ENCODE results near the gene TFAM.

TFAM gene

GRCh38 chr10:58393317-58393716 lies 8.1 kb downstream of the TFAM start:
- H3K27ac ChIP-seq = no peak overlapping the region
- no peak for TF ChIP-seq CTCF (IDR thresholded peaks at IDR 0.05)

- TF ChIP-seq ZFX (IDR thresholded peaks at IDR 0.05; ENCODE audit: borderline replicate concordance) = no peak
- TF ChIP-seq CTCF (IDR thresholded peaks at IDR 0.05) = no peak
- no peak overlapping the region for H3K27ac ChIP-seq
Observed at GRCh38 chr10:58394471-58394870, 9.3 kb downstream of the TFAM start.

- TF ChIP-seq CTCF (IDR thresholded peaks at IDR 0.05) = no peak
- no peak overlapping the region for H3K27ac ChIP-seq
Observed at GRCh38 chr10:58396057-58396456, 10.8 kb downstream of the TFAM start.

GRCh38 chr10:58397830-58398229 lies 12.6 kb downstream of the TFAM start:
- no peak overlapping the region for H3K27ac ChIP-seq
- TF ChIP-seq CTCF (IDR thresholded peaks at IDR 0.05) (no peak), ZFX (IDR thresholded peaks at IDR 0.05; ENCODE audit: borderline replicate concordance) (no peak)

GRCh38 chr10:58399410-58399809 lies 14.2 kb downstream of the TFAM start:
- no peak for TF ChIP-seq CTCF (IDR thresholded peaks at IDR 0.05)
- TF ChIP-seq ZFX (IDR thresholded peaks at IDR 0.05; ENCODE audit: borderline replicate concordance) = no peak
- no peak overlapping the region for H3K27ac ChIP-seq

- H3K27ac ChIP-seq = no peak overlapping the region
- TF ChIP-seq CTCF (IDR thresholded peaks at IDR 0.05) = no peak
- TF ChIP-seq ZFX (IDR thresholded peaks at IDR 0.05; ENCODE audit: borderline replicate concordance) = no peak
Observed at GRCh38 chr10:58400609-58401008, 15.4 kb downstream of the TFAM start.

- H3K27ac ChIP-seq = no peak overlapping the region
- TF ChIP-seq CTCF (IDR thresholded peaks at IDR 0.05) (no peak), ZFX (IDR thresholded peaks at IDR 0.05; ENCODE audit: borderline replicate concordance) (no peak)
Observed at GRCh38 chr10:58404001-58404400, 18.8 kb downstream of the TFAM start.

Measured in 22Rv1 (cell line).